NT2/D1 (cell line): Measurements from ENCODE around the gene SMIM7.

Source experiments
- SUZ12 ChIP-seq: IDR thresholded peaks from 2 replicates; pipeline ENCODE4 v1.6.1; 2011; ENCODE audit not compliant: insufficient read length, insufficient read depth; ENCODE audit errors: extremely low read depth
- YY1 ChIP-seq: IDR thresholded peaks from 2 replicates; pipeline ENCODE4 v1.6.1; 2011; ENCODE audit not compliant: insufficient read length, insufficient read depth

DNA sequence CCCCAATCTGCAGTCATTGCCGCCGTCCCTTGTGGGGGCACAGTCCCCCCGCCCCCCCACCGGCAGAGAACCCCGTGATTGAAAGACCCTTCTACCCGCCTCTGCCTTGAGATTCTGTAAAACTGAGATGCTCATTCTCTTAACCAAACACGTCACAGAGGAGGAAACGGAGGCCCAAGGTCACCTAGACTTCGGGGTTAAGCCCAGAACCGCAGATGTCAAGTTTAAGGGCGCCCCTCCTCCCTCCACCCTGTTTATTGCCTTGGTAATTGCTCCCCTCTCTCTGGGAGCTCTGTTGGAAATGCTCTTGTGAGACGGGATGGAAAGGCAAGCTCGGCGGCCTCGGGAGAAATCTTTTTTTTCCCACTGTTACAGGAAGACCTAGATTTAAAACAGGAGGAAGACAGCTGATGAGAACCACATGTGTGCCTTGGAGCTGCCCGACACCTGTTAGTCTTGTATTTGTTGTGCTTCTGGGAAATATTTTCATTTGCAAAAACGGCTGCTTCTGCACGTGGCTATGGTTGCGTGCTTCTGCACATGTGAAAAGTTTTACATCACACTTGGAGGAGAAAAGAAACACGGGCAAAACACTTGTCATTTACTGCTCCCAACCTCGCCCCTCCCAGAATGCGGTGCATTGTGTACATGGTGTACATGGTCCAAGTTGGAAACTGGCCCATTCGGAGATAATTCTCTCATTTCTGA is 30.8 kb downstream of the SMIM7 start:
- no peak for TF ChIP-seq YY1
- TF ChIP-seq SUZ12 = no peak
